Fibroblast of lung (primary cell): ENCODE results near the gene WDR75. TPM values are rescaled to one million over a fixed set of nuclear protein-coding genes. Genes with fewer than 3 reads are reported as not detected.

Source experiments
- DNase-seq, 2 donors: peaks; one replicate each; pipeline versions ENCODE4 v3.0.0 to v3.0.0-alpha.2; 2010; ENCODE audit warnings: low read depth in 2 of 2
- H2AFZ ChIP-seq: 2 replicates; pipeline ENCODE4 v1.5.1; 2012; ENCODE audit warnings: low read length, control low read depth, inconsistent platforms
- H3K27ac ChIP-seq: 2 replicates; pipeline ENCODE4 v1.5.1; 2011; ENCODE audit warnings: low read length, control low read depth; ENCODE audit not compliant: insufficient read depth
- H3K27me3 ChIP-seq: 2 replicates; pipeline ENCODE4 v1.5.1; 2011; ENCODE audit warnings: mild to moderate bottlenecking, low read length; ENCODE audit not compliant: control insufficient read depth, insufficient read depth
- H3K36me3 ChIP-seq: 2 replicates; pipeline ENCODE4 v1.5.1; 2011; ENCODE audit warnings: low read length; ENCODE audit not compliant: control insufficient read depth, insufficient read depth
- H3K4me1 ChIP-seq: 2 replicates; pipeline ENCODE4 v1.5.1; 2011; ENCODE audit warnings: low read length; ENCODE audit not compliant: control insufficient read depth, insufficient read depth; ENCODE audit errors: extremely low read depth
- H3K4me2 ChIP-seq: 2 replicates; pipeline ENCODE4 v1.5.1; 2011; ENCODE audit warnings: low read length, control low read depth; ENCODE audit not compliant: insufficient read depth; ENCODE audit errors: extremely low read depth
- H3K4me3 ChIP-seq, 4 experiments: fragments of 200-600 bp in 1 of 4; sonication (generic) in 1 of 4; replicated peaks in 1 of 4; 2 replicates each; pipeline ENCODE4 v1.5.1; 2011 to 2016; ENCODE audit warnings: low read length in 4 of 4, low read depth in 3 of 4, mild to moderate bottlenecking in 3 of 4, control low read depth in 2 of 4, inconsistent platforms in 1 of 4, mixed read lengths in 1 of 4; ENCODE audit not compliant: insufficient read depth in 1 of 4; ENCODE audit errors: control extremely low read depth in 1 of 4
- H3K79me2 ChIP-seq: 2 replicates; pipeline ENCODE4 v1.5.1; 2012; ENCODE audit warnings: mild to moderate bottlenecking, low read length, inconsistent platforms; ENCODE audit not compliant: control insufficient read depth, insufficient read depth
- H3K9ac ChIP-seq: 2 replicates; pipeline ENCODE4 v1.5.1; 2011; ENCODE audit warnings: mild to moderate bottlenecking, low read length, control low read depth; ENCODE audit not compliant: insufficient read depth
- H3K9me3 ChIP-seq: 2 replicates; pipeline ENCODE4 v1.5.1; 2012; ENCODE audit warnings: low read depth, low read length; ENCODE audit not compliant: control insufficient read depth, insufficient read depth
- H4K20me1 ChIP-seq: 2 replicates; pipeline ENCODE4 v1.5.1; 2011; ENCODE audit warnings: low read length; ENCODE audit not compliant: control insufficient read depth, insufficient read depth; ENCODE audit errors: extremely low read depth
- EZH2 ChIP-seq: IDR thresholded peaks from 2 replicates; pipeline ENCODE4 v1.5.1; 2012; ENCODE audit warnings: low read length, control low read depth, mild to moderate bottlenecking; ENCODE audit errors: missing control alignments
- polyA minus RNA-seq: library from RNA; depleted of rRNA, polyadenylated mRNA; stranded (reverse); fragments of >200 nt; gene quantifications from 2 replicates; pipeline ENCODE4 v1.2.3, GENCODE V29; 2011; ENCODE audit warnings: low replicate concordance
- polyA plus RNA-seq, 2 donors: library from polyadenylated mRNA; depleted of rRNA in 1 of 2; stranded (reverse) in 1 of 2; unstranded in 1 of 2; fragments of >200 nt; gene quantifications; 2 replicates each; pipeline ENCODE4 v1.2.1, GENCODE V29; 2011 to 2012; ENCODE audit warnings: missing spikeins in 1 of 2
- total RNA-seq: library from RNA; depleted of rRNA; stranded (reverse); fragments of >200 nt; gene quantifications from 2 replicates; pipeline ENCODE4 v1.2.1, GENCODE V29; 2014
- TF ChIP-seq, protein P1 (sequence below), 2 donors: IDR thresholded peaks in 1 of 2; conservative IDR thresholded peaks in 1 of 2; 1 replicate in 1 of 2; 2 replicates in 1 of 2; pipeline ENCODE4 v1.5.1; 2011 to 2012; ENCODE audit warnings: low read length in 2 of 2, control low read depth in 1 of 2, inconsistent platforms in 1 of 2, low read depth in 1 of 2, mild to moderate bottlenecking in 1 of 2

WDR75 gene
- total RNA-seq = 46.0 and 54.0 TPM in 2 replicates
- 33.9 and 36.4 TPM in 2 replicates for polyA plus RNA-seq
- 22.9 and 30.8 TPM in 2 replicates for polyA plus RNA-seq (2012)
- polyA minus RNA-seq = 29.1 and 35.0 TPM in 2 replicates

DNA sequence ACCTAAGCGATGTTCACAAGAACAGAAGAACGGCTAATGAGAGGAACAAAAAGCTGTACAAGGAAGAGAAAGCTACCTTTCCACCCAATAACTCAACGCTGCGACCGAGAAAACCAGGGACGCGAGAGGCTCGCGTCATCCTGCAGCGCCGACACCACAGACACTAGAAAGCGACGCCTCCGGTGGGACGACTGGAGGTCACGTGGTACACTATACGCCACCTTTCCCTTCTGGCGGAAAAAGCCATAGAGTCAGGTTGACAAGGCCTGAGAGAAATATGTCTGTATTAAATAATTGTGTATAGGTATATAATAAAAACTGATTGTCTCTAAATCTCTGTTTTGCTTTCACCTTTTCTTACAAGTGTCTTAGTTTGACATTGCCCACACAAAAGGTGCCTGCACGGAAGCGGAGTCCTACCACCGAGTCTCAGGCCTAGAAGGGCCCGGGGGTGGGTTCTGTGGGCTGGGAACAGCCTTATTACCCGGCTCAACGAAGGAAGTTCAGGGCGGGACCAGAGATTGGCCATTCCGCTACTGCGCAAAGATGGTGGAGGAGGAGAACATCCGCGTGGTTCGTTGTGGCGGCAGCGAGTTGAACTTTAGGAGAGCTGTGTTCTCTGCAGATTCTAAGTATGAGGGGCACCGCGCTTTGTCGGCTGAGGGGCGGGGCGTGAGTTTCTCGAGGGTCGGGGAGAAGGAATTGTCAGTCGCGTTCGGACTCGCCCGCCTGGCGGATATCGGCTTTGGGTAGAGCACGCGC lies at the start of gene WDR75:
Gene WDR75, plus strand, starts transcription at position 528 of the 762 bp plus-strand sequence. Its CDS starts 19 bp downstream, at position 547.
- no peaks in the 10 kb centered on the region for H4K20me1 ChIP-seq
- DNase-seq = peak; percentile 93 to 97
- peak within 1 kb of the TSS; percentile 99 for H2AFZ ChIP-seq
- no peaks in the 10 kb centered on the region for H3K9me3 ChIP-seq
- H3K4me2 ChIP-seq = peak within 1 kb of the TSS; percentile 92
- peaks cover 44% of the 10 kb centered on the region for H3K79me2 ChIP-seq
- H3K36me3 ChIP-seq = no peaks in the 10 kb centered on the region
- no peaks in the 10 kb centered on the region for H3K4me1 ChIP-seq
- no peaks in the 10 kb centered on the region for H3K27me3 ChIP-seq
- H3K27ac ChIP-seq = peak within 1 kb of the TSS; percentile 95
- H3K4me3 ChIP-seq = peak within 1 kb of the TSS; percentile 66 to 100 (median 82)
- TF ChIP-seq, protein P1, sequence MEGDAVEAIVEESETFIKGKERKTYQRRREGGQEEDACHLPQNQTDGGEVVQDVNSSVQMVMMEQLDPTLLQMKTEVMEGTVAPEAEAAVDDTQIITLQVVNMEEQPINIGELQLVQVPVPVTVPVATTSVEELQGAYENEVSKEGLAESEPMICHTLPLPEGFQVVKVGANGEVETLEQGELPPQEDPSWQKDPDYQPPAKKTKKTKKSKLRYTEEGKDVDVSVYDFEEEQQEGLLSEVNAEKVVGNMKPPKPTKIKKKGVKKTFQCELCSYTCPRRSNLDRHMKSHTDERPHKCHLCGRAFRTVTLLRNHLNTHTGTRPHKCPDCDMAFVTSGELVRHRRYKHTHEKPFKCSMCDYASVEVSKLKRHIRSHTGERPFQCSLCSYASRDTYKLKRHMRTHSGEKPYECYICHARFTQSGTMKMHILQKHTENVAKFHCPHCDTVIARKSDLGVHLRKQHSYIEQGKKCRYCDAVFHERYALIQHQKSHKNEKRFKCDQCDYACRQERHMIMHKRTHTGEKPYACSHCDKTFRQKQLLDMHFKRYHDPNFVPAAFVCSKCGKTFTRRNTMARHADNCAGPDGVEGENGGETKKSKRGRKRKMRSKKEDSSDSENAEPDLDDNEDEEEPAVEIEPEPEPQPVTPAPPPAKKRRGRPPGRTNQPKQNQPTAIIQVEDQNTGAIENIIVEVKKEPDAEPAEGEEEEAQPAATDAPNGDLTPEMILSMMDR (conservative IDR thresholded peaks at IDR 0.05 in 1 of 2, IDR thresholded peaks at IDR 0.05 in 1 of 2; ENCODE audit: low read depth in 1 of 2, low read length in 2 of 2) = peak in 1 of 2 donors; percentile 2
- no peak for TF ChIP-seq EZH2
- peak within 1 kb of the TSS; percentile 87 for H3K9ac ChIP-seq

DNA sequence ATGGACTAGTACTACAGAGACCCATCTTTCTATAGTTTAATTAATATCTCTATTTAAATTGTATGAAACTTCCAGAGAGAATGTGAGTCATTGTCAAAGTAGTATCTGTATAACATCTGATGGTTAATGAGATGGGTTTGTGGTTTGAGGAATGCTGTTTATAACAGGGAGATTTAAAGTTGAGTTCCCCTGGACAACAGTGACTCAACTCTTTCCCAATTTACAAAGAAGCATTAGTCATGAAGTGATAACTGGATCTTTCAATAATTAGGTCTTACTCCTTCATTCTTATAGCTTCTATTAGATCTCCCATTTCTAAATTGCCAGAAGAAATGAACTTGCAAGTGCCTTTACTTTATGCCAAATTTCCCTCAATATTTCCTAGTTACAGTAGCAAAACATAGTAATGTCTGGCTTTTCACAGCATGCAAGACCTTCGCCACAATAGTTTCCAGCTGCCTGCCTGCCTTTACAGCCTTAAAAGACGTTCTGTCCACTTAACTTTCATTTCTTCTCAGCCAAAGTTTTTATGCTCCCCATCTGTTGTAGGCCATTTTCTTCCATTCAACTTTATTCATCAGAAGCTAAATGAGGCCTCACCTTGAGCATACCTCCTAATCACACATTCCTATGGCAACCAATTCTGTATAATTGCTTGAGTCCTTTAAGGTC lies 47.7 kb upstream of the WDR75 start:
- H3K27ac ChIP-seq = peak overlapping the region; percentile 69
- no peak overlapping the region for H3K9ac ChIP-seq
- no peaks in the 10 kb centered on the region for H3K79me2 ChIP-seq
- H3K4me2 ChIP-seq = peak overlapping the region; percentile 55
- no peaks in the 10 kb centered on the region for H3K9me3 ChIP-seq
- peak; percentile 97 to 98 for DNase-seq
- no peak overlapping the region for H3K4me3 ChIP-seq
- H3K36me3 ChIP-seq = no peaks in the 10 kb centered on the region
- H3K4me1 ChIP-seq = peaks cover 4% of the 10 kb centered on the region
- TF ChIP-seq, protein P1 (conservative IDR thresholded peaks at IDR 0.05 in 1 of 2, IDR thresholded peaks at IDR 0.05 in 1 of 2; ENCODE audit: low read depth in 1 of 2, low read length in 2 of 2) = no peak
- no peak for TF ChIP-seq EZH2
- no peak overlapping the region for H2AFZ ChIP-seq
- H4K20me1 ChIP-seq = no peaks in the 10 kb centered on the region
- no peaks in the 10 kb centered on the region for H3K27me3 ChIP-seq

DNA sequence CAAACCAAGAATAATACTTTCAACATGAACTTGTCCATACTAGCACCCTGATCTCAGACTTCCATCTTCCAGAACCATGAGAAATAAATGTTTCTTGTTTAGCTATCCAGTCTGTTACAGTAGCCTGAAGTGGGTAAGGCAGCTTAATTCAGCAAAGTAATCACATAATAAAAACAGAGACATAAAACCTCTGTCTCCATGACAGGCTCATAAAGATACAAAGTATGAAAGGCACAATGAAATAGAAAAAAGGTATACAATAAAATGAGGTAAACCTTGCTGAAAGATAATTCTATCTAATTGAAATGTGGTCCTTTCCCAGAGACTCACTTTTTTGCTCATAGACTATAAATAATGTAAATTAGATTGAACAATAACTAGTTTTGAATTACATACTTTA lies 46.7 kb upstream of the WDR75 start:
- H3K4me3 ChIP-seq = no peak overlapping the region
- no peak for TF ChIP-seq EZH2
- TF ChIP-seq, protein P1 (conservative IDR thresholded peaks at IDR 0.05 in 1 of 2, IDR thresholded peaks at IDR 0.05 in 1 of 2; ENCODE audit: low read depth in 1 of 2, low read length in 2 of 2) = no peak
- no peaks in the 10 kb centered on the region for H3K27me3 ChIP-seq
- H3K4me1 ChIP-seq = peaks cover 4% of the 10 kb centered on the region
- H3K4me2 ChIP-seq = no peak overlapping the region
- H3K9me3 ChIP-seq = no peaks in the 10 kb centered on the region
- no peak overlapping the region for H2AFZ ChIP-seq
- no peak overlapping the region for H3K9ac ChIP-seq
- no peaks in the 10 kb centered on the region for H4K20me1 ChIP-seq
- no peaks in the 10 kb centered on the region for H3K36me3 ChIP-seq
- peak overlapping the region; percentile 69 for H3K27ac ChIP-seq
- H3K79me2 ChIP-seq = no peaks in the 10 kb centered on the region
- no peak for DNase-seq
